HCT116 (cell line): ENCODE data around the gene MTHFSD. TPM values are rescaled to one million over a fixed set of nuclear protein-coding genes. Genes with fewer than 3 reads are reported as not detected.

ENCODE experiments used
- ATAC-seq: fragments of 200-7000 bp; cut with Tn5 transposase; 2 replicates; pipeline ENCODE4 v1.9.1; 2020; ENCODE audit warnings: mild to moderate bottlenecking, moderate library complexity
- BruUV-seq: library from RNA; stranded (reverse); fragments of 400-500 nt; replicated peaks from 2 replicates; lab custom pipeline; 2021; lab: Mats Ljungman, UMichigan
- CTCF ChIA-PET: fragments of 300-600 bp; sonication (Branson Sonifier 250); formaldehyde crosslinking; loops from one replicate; lab custom pipeline; 2021; ENCODE audit warnings: antibody characterized with exemption; lab: Charles Lee
- POLR2A ChIA-PET: fragments of 300-600, 350-600 bp; sonication (Branson Sonifier 250); formaldehyde crosslinking; loops from one replicate; lab custom pipeline; 2021; ENCODE audit warnings: antibody characterized with exemption; lab: Charles Lee
- RAD21 ChIA-PET, 2 experiments: fragments of 300-600 bp; sonication (Branson Sonifier 250); formaldehyde crosslinking; loops; one replicate each; lab custom pipeline; 2023; ENCODE audit warnings: low total read pairs in 2 of 2; ENCODE audit not compliant: uncharacterized antibody in 2 of 2, unreplicated experiment in 2 of 2, low non-redundant PET in 1 of 2; lab: Charles Lee
- DNase-seq: peaks from one replicate; pipeline ENCODE4 v3.0.0-alpha.2; 2010; ENCODE audit warnings: low read depth, low spot score
- H2AFZ ChIP-seq: fragments of 200-600 bp; shearing (Covaris generic), sonication (generic); 2 replicates; pipeline ENCODE4 v1.6.1; 2017; ENCODE audit warnings: low read depth, mixed run types, mixed read lengths, antibody characterized with exemption, low read length; ENCODE audit not compliant: poor library complexity, severe bottlenecking
- H3K27ac ChIP-seq: 2 replicates; pipeline ENCODE4 v1.5.1; 2012; ENCODE audit warnings: low read depth, low read length
- H3K27me3 ChIP-seq: fragments of 200-600 bp; sonication (generic); 2 replicates; pipeline ENCODE4 v1.6.1; 2016; ENCODE audit warnings: mixed run types, low read length, mixed read lengths; ENCODE audit not compliant: insufficient read depth
- H3K36me3 ChIP-seq, 2 experiments: fragments of 200-500 bp in 1 of 2; fragments of 200-600 bp in 1 of 2; sonication (Bioruptor generic) in 1 of 2; sonication (generic) in 1 of 2; 2 replicates each; pipeline versions ENCODE4 v1.5.1 to v1.6.1; 2014 to 2016; ENCODE audit warnings: low read length in 2 of 2, inconsistent platforms in 1 of 2, mixed read lengths in 1 of 2, mixed run types in 1 of 2; ENCODE audit not compliant: insufficient read depth in 2 of 2, control insufficient read depth in 1 of 2
- H3K4me1 ChIP-seq, 2 experiments: fragments of 200-600 bp in 1 of 2; sonication (generic) in 1 of 2; 2 replicates each; pipeline versions ENCODE4 v1.5.1 to v1.6.1; 2012 to 2017; ENCODE audit warnings: low read length in 2 of 2, inconsistent platforms in 1 of 2, mild to moderate bottlenecking in 1 of 2, mixed read lengths in 1 of 2, mixed run types in 1 of 2, moderate library complexity in 1 of 2; ENCODE audit not compliant: insufficient read depth in 2 of 2, control insufficient read depth in 1 of 2
- H3K4me2 ChIP-seq: fragments of 200-600 bp; sonication (generic); 2 replicates; pipeline ENCODE4 v1.6.1; 2017; ENCODE audit warnings: mixed run types, low read length, mixed read lengths
- H3K4me3 ChIP-seq, 2 experiments: fragments of 200-600 bp in 1 of 2; sonication (generic) in 1 of 2; replicated peaks in 1 of 2; 2 replicates each; pipeline ENCODE4 v1.5.1; 2011 to 2016; ENCODE audit warnings: low read length in 2 of 2, control low read depth in 1 of 2, low read depth in 1 of 2, mild to moderate bottlenecking in 1 of 2, mixed read lengths in 1 of 2, mixed run types in 1 of 2
- H3K79me2 ChIP-seq: fragments of 200-600 bp; sonication (generic); 2 replicates; pipeline ENCODE4 v1.6.1; 2017; ENCODE audit warnings: mild to moderate bottlenecking, mixed run types, low read length, moderate library complexity, mixed read lengths; ENCODE audit not compliant: insufficient read depth
- H3K9ac ChIP-seq: fragments of 200-600 bp; sonication (generic); 2 replicates; pipeline ENCODE4 v1.6.1; 2016; ENCODE audit warnings: low read length, mixed read lengths
- H3K9me2 ChIP-seq: fragments of 200-600 bp; sonication (generic), shearing (Covaris generic); 2 replicates; pipeline ENCODE4 v1.6.1; 2017; ENCODE audit warnings: mixed run types, mild to moderate bottlenecking, moderate library complexity; ENCODE audit not compliant: insufficient read depth
- H3K9me3 ChIP-seq, 2 experiments: fragments of 200-500 bp in 1 of 2; fragments of 200-600 bp in 1 of 2; sonication (Bioruptor generic) in 1 of 2; sonication (generic) in 1 of 2; 2 replicates each; pipeline ENCODE4 v1.6.1; 2014 to 2017; ENCODE audit warnings: low read length in 2 of 2, mixed read lengths in 2 of 2, inconsistent platforms in 1 of 2, low read depth in 1 of 2, mild to moderate bottlenecking in 1 of 2, mixed run types in 1 of 2, moderate library complexity in 1 of 2; ENCODE audit not compliant: control insufficient read depth in 1 of 2, insufficient read depth in 1 of 2
- H4K20me1 ChIP-seq: fragments of 200-600 bp; sonication (generic), shearing (Covaris generic); 2 replicates; pipeline ENCODE4 v1.6.1; 2017; ENCODE audit warnings: mixed run types, mild to moderate bottlenecking, moderate library complexity; ENCODE audit not compliant: insufficient read depth
- CBX3 ChIP-seq: IDR thresholded peaks from 2 replicates; pipeline ENCODE4 v1.6.1; 2012; ENCODE audit warnings: low read depth
- CEBPB ChIP-seq: IDR thresholded peaks from 2 replicates; pipeline ENCODE4 v1.6.1; 2012; ENCODE audit warnings: low read depth
- CTCF ChIP-seq, 3 experiments: fragments of 200-600 bp in 1 of 3; sonication (generic) in 1 of 3; IDR thresholded peaks in 2 of 3; conservative IDR thresholded peaks in 1 of 3; 2 replicates each; pipeline ENCODE4 v1.5.1; 2012 to 2017; ENCODE audit warnings: low read depth in 2 of 3, low read length in 2 of 3, antibody characterized with exemption in 1 of 3, borderline replicate concordance in 1 of 3, control low read depth in 1 of 3, mild to moderate bottlenecking in 1 of 3, mixed read lengths in 1 of 3, mixed run types in 1 of 3, moderate library complexity in 1 of 3; ENCODE audit not compliant: insufficient read depth in 1 of 3
- FOSL1 ChIP-seq: IDR thresholded peaks from 2 replicates; pipeline ENCODE4 v1.6.1; 2012; ENCODE audit warnings: low read depth
- MAX ChIP-seq: IDR thresholded peaks from 2 replicates; pipeline ENCODE4 v1.6.1; 2012
- POLR2A ChIP-seq: IDR thresholded peaks from 2 replicates; pipeline ENCODE4 v1.7.0; 2011; ENCODE audit warnings: borderline replicate concordance; ENCODE audit not compliant: insufficient read depth, insufficient read length; ENCODE audit errors: extremely low read depth
- POLR2AphosphoS5 ChIP-seq: IDR thresholded peaks from 2 replicates; pipeline ENCODE4 v1.6.1; 2011; ENCODE audit warnings: mild to moderate bottlenecking, low read depth, low read length, moderate library complexity
- SIN3A ChIP-seq: IDR thresholded peaks from 2 replicates; pipeline ENCODE4 v1.6.1; 2012; ENCODE audit warnings: low read depth
- SP1 ChIP-seq: IDR thresholded peaks from 2 replicates; pipeline ENCODE4 v1.6.1; 2012; ENCODE audit warnings: low read depth
- SRF ChIP-seq: IDR thresholded peaks from 2 replicates; pipeline ENCODE4 v1.6.1; 2012; ENCODE audit warnings: low read depth
- intact Hi-C: fragments of 100-400 bp; cut with micrococcal nuclease; formaldehyde crosslinking; loops from 2 replicates; pipeline ENCODE4 v1.10.0; 2022
- total RNA-seq: library from RNA; stranded (reverse); gene quantifications from one replicate; pipeline ENCODE4 v1.2.1, GENCODE V29; 2021; ENCODE audit not compliant: unreplicated experiment

Gene MTHFSD
- total RNA-seq, 1 experiment from 2014 or later: 33.1 TPM

- H2AFZ ChIP-seq: no peak overlapping the region
- no peak for ATAC-seq
- ChIA-PET CTCF (no interaction called here), RAD21 (no interaction called here), POLR2A (no interaction called here)
- H3K27me3 ChIP-seq: peaks cover 42% of the 10 kb centered on the region
- H3K79me2 ChIP-seq: no peaks in the 10 kb centered on the region
- no TSS peak for BruUV-seq
- no peak overlapping the region for H3K27ac ChIP-seq
- H3K9me3 ChIP-seq: no peaks in the 10 kb centered on the region
- DNase-seq: no peak
- no peaks in the 10 kb centered on the region for H3K9me2 ChIP-seq
- H3K4me3 ChIP-seq: no peak overlapping the region
- no peaks in the 10 kb centered on the region for H3K36me3 ChIP-seq
- no peaks in the 10 kb centered on the region for H3K4me1 ChIP-seq
- H3K9ac ChIP-seq: no peak overlapping the region
- no peak overlapping the region for H3K4me2 ChIP-seq
- TF ChIP-seq MAX (no peak), SRF (no peak), CTCF (IDR thresholded peaks at IDR 0.05 in 2 of 3, conservative IDR thresholded peaks at IDR 0.05 in 1 of 3; ENCODE audit: borderline replicate concordance in 1 of 3, insufficient read depth in 1 of 3, low read depth in 2 of 3, low read length in 2 of 3) (no peak)
- H4K20me1 ChIP-seq: no peaks in the 10 kb centered on the region
- intact Hi-C loops: no loop called here
Observed at GRCh38 chr16:86494039-86494564, 60.9 kb downstream of the MTHFSD start.

- ChIA-PET POLR2A (no interaction called here), CTCF (interaction anchor here (1.4 kb wide), 1 partner anchor 240 kb away, joined by 3 read pairs; no protein-coding TSS in a partner anchor)
- peaks cover 52% of the 10 kb centered on the region for H3K27me3 ChIP-seq
Observed at GRCh38 chr16:86492961-86493629, 61.9 kb downstream of the MTHFSD start.

More at GRCh38 chr16:86492961-86493629, 61.9 kb downstream of the MTHFSD start:
- DNase-seq: no peak
- H3K9me2 ChIP-seq: no peaks in the 10 kb centered on the region
- no peak for TF ChIP-seq FOSL1
- TF ChIP-seq SRF: no peak
- TF ChIP-seq CEBPB: no peak
- no peak for TF ChIP-seq POLR2A
- no peak for TF ChIP-seq POLR2AphosphoS5
- TF ChIP-seq CBX3: no peak
- no peak for TF ChIP-seq SP1
- TF ChIP-seq SIN3A: no peak
- TF ChIP-seq, all 23 proteins: peak for 0
- Histone ChIP-seq H3K9me3 (no peaks in the 10 kb centered on the region), H3K4me3 (no peak overlapping the region), H3K4me2 (no peak overlapping the region), H3K27ac (no peak overlapping the region), H2AFZ (no peak overlapping the region), H4K20me1 (no peaks in the 10 kb centered on the region), H3K9ac (no peak overlapping the region), H3K36me3 (no peaks in the 10 kb centered on the region), H3K79me2 (no peaks in the 10 kb centered on the region), H3K4me1 (no peaks in the 10 kb centered on the region)
- RAD21 ChIA-PET: interaction anchor here in 1 of 2 experiments (0.5 kb wide), 1 partner anchor 10 kb away, joined by 4 read pairs; no protein-coding TSS in a partner anchor
- no peak for ATAC-seq
- intact Hi-C loops: no loop called here
- no TSS peak for BruUV-seq
